Kasumi-1 (cell line): ENCODE results near the gene CCR9.
A peak's percentile ranks its signal among the peaks of the same experiment; 100 is the strongest.

ENCODE experiments used
- DNase-seq, 2 experiments: peaks; one replicate each; lab custom pipeline; 2025; lab: John Stamatoyannopoulos, UW

The CCR9 gene

DNA sequence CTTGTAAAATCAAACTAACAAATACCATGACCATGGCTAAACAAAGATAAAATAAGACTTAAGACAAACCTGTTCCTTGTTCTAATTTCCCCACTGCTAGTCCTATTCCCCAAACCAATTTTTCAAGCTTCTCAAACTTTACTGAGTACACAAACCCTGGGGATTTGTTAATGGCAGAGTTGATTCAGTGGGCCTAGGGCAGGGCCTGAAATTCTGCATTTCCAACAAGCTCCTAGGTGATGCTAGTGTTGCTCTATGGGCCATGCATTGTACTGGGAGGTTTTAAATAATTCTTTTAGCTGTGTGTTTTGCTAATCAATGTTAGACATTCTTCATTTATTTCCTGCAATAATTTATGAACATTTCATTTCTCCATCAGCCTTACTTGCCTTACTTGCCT, 13.3 kb upstream of the CCR9 start:
- no peak for DNase-seq

DNA sequence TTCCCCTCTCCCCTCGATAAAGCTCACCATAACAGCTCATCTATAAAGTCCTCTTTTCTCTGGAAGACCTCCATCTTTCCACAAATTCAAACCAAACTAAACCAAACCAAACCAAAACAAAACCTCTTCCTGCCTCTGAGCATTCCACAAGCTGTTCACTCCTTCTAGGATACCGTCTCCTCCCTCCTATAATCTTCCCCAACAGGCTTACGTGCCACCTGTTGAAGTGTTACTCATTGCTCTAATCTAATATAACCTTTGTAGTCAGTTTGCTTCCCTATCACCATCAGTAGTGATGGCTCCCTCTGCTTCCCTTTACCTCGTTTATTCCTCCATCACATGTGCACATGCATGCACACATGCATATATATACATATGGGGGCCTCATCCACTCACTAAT, 12.7 kb upstream of the CCR9 start:
- no peak for DNase-seq

GRCh38 chr3:45874677-45875346, 11.5 kb upstream of the CCR9 start:
- no peak for DNase-seq

GRCh38 chr3:45878124-45878523, 8.2 kb upstream of the CCR9 start:
- no peak for DNase-seq

DNA sequence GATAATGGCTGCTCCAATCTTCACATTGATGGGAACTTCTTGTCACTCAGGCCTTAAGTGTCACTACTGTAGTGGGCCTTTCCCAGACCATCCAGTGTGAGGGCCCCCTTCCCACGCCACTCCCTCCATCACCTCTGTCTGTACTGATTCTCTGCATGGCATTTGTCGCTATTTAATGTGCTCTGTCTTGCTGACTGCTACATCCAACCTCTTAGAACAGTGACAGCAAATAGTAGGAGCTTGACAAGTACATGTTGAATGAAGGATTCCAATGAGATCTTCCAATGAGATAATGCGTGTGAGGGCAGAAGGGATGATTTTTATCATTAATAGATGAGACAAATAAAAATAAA, 5.6 kb upstream of the CCR9 start:
- no peak for DNase-seq

GRCh38 chr3:45881078-45882022, 5.0 kb upstream of the CCR9 start:
- DNase-seq: no peak

DNA sequence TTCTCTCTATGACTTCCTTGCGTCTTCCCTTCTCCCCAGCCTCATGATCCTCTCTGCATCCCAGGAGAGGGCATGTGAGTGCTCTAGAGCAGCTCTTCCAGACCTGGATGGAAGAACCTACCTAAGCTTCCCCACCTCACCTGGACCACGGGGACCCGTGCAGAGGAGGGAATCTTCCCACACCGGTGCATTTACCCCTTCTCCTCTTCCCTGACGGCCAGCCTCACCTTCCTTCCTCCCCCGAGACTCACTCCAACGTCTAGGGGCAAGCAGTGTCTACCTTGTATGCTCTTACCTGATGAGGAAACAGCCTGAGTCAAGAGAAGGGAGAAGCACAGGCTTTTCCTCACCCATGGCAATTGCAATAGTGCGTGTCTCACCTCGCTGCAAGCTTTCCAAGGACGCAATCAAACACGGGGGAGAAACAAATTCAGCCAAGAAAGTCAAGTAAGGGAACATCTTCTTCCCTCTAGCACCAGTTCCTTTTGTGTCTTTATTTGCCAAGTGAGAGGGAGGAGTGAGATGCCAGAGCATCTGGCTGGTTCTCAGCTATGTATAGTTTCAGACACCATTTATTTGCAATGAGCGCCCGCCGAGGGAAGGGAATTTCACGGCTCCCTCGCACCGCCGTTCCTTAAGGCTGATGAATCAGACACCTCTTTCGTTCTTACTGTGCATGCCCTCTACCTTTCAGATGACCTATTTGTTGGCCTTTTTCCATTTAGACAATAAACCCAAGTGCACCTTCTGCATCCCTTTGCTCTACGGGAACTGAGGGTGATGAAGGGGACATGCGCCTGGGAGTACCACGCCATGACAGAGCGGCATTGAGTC, 1.8 kb upstream of the CCR9 start:
- no peak for DNase-seq

GRCh38 chr3:45887285-45887684, 942 bp downstream of the CCR9 start:
- DNase-seq: no peak

DNA sequence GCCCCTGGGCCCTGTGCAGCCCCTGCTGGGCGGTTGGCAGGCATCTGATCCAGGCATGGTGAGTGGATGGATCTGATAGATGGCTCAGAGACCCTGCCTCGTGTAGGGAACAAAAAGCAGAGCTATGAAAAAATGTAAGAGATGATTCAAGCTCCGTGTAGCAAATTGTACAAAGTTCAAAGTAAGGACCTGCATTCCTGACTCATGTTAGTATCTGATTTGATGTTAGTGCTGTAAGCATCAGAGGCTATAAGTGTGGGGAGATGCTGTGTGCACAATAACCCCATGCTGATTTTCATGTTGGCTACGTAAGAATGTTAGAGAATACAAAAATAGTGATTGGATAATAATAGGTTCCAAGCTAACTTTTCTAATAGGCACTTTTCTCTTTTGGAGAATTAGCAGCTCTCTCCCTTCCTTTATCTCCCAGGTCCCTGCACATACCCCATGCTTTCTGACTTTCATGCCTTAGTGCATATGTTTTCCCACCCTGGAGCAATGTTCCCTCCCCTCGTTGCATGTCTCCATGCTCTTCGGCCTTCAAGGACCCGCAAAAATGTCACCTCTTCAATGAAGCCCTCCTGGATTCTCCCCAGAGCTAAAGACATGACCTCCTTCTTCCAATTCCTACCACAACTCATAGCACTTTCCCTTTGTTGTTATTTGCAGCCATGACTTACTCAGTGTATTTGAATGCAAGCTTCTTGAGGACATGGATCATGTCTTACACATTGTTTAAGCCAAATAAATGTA, 1.6 kb downstream of the CCR9 start:
- no peak for DNase-seq

DNA sequence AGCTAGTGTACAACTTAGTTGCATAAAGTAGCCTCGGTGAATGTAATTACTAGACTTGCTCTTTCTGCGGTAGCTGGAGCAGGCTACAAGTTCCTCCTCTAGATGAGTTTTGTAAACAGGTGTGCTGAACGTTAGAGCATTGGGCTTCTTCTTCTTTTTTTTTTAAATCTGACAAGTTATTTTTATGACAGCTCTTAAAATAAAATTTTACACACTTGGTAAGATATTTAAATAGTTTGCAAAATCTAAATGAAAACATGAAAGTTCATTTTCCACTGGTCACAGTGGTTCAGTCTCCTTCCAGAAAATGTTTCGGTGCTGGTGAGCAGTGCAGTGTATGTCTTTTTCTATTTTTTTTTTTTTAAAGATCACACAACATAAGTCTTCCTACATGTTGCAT, 3.0 kb downstream of the CCR9 start:
- no peak for DNase-seq

DNA sequence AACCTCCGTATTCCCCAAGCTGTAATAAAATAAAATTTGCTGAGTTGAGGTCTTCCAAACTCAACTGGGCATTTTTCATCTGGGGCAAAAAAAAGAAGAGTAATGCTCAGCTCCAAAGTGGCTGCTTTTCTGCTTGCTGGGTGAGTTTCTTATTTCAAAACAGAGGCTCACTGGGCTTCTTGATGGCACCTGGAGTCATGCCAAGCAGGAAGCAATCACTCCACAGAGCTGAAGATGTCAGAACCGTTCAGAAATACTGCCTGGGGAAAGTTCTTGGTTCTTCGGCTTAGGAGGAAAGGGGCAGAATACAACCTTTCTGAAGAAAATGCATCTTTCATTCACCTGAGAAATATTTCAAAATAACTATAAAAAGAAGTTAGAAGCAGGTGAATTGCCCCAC, 4.1 kb downstream of the CCR9 start:
- peak; percentile 2 to 7 for DNase-seq

GRCh38 chr3:45892161-45892560, 5.8 kb downstream of the CCR9 start:
- DNase-seq: no peak

- no peak for DNase-seq
Observed at GRCh38 chr3:45894015-45894414, 7.7 kb downstream of the CCR9 start.

- DNase-seq: no peak
Observed at GRCh38 chr3:45895686-45896468, 9.5 kb downstream of the CCR9 start.

DNA sequence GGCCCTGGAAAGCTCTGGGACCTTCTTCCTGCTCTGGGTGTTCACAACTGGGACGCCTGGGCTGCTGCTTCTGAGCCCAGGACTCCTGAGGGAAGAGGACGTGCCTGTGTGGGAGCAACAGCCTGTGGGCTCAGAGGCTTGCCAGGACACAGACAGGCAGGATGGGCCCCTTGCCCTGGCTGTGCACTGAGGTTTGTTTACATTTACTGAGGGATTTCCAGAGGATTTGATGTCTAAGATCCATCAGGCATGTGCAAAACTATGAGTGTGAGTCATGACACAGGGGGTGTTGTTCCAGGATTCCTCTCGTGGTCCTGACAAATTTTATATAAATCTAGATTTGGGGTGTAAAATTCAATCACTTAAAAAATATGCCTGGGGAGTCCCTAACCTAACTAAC, 10.6 kb downstream of the CCR9 start:
- DNase-seq: no peak

GRCh38 chr3:45904931-45905330, 18.6 kb downstream of the CCR9 start:
- no peak for DNase-seq

DNA sequence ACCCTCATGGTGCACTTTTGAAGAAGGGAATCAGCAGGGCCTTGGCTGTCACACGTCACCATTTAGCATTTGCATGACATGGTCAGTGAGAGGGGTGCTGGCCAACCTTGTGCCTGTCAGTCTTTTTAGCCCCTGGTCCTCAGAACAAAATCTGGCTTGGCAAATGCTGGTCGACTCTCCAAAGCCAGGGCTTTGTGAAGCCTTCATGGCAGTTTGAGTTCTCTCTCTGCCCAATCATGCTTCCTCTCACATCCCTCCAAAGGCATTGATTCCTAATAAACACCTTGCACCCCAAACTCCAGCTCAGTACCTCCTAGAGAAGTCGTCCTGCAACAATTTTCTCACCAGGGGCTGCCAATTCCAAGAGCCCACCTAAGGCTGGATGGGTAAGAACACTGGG, 19.4 kb downstream of the CCR9 start:
- no peak for DNase-seq

DNA sequence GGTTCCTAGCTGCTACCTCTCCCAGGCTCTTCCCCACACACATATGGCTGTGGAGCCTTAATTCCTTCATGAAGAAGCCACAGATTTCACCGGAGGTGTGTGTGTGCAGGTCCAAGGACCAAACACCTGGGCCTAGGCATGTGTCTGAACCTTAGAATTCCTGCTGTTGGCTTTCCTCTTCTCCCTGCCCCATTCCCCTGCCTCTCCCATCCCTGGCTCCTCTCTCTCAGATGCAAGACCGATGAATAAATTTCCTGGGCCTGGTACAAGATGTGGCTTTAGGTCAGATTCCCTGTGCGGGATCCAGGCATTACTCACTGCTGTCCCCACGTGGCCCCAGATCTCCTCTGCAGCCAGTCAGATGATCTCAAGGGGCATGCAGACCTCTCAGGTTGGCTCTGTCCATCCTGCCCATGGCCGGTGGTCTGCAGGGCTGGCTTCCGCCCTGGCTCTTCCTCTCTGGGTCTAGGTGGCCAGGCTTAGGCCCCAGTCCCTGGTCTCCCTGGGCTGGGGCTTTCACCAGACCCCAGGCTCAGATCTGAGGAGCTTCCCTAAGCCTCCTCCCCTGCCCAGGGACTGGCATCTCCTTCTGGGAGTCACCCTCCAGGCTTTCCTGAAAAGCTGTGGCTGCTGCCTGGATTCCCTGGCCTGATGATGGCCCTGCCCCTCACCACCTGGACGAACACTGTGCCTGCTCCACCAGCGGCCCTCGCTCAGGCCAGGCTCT, 20.5 kb downstream of the CCR9 start:
- DNase-seq: no peak

GRCh38 chr3:45907769-45908705, 21.7 kb downstream of the CCR9 start:
- no peak for DNase-seq
